ENCODE measurements around the gene PDZD11.
A peak's percentile ranks its signal among the peaks of the same experiment; 100 is the strongest.

Gene PDZD11

GRCh38 chrX:70292788-70293187, 3.1 kb upstream of the PDZD11 start (continued):
- no peak for TF ChIP-seq ZNF645 (tag by site-specific recombination; IDR thresholded peaks at IDR 0.05)
- no peak for TF ChIP-seq ZNF776 (tag by site-specific recombination; IDR thresholded peaks at IDR 0.05; ENCODE audit: borderline replicate concordance)
- no peak for TF ChIP-seq ZNF280D (tag by site-specific recombination; IDR thresholded peaks at IDR 0.05)
- TF ChIP-seq SCRT1 (tag by site-specific recombination; IDR thresholded peaks at IDR 0.05; ENCODE audit: borderline replicate concordance): no peak
- TF ChIP-seq ZNF549 (tag by site-specific recombination; IDR thresholded peaks at IDR 0.05): no peak

GRCh38 chrX:70289168-70289792, 447 bp downstream of the PDZD11 start:
- H3K27ac ChIP-seq (ENCODE audit: extremely low read depth, low read depth, low read length): no peak overlapping the region; the same call in 1 of the 2 replicates
- no peaks in the 10 kb centered on the region; the same call in 1 of the 2 replicates for H3K9me3 ChIP-seq (ENCODE audit: control insufficient read depth, insufficient read depth, low read depth, low read length)
- TF ChIP-seq ZNF391 (tag by site-specific recombination; IDR thresholded peaks at IDR 0.05; ENCODE audit: borderline replicate concordance, low read depth): no peak
- no peak for TF ChIP-seq ZFP41 (tag by site-specific recombination; IDR thresholded peaks at IDR 0.05; ENCODE audit: borderline replicate concordance)
- TF ChIP-seq ZBTB48 (tag by site-specific recombination; IDR thresholded peaks at IDR 0.05): peak; percentile 89
- TF ChIP-seq REST (tag by site-specific recombination; IDR thresholded peaks at IDR 0.05): no peak
- TF ChIP-seq ZNF157 (tag by site-specific recombination; IDR thresholded peaks at IDR 0.05): no peak
- no peak for TF ChIP-seq SP3 (tag by site-specific recombination; IDR thresholded peaks at IDR 0.05)
- peak overlapping the region; percentile 70 for H3K4me3 ChIP-seq (ENCODE audit: low read depth, low read length)
- H3K36me3 ChIP-seq (ENCODE audit: control insufficient read depth in 2 of 2, insufficient read depth in 1 of 2, low read length in 2 of 2): peaks cover 9 to 59% of the 10 kb centered on the region in 2 experiments
- peaks cover 7% of the 10 kb centered on the region; the same call in 1 of the 2 replicates for H3K4me1 ChIP-seq (ENCODE audit: control insufficient read depth, insufficient read depth, low read length)
- POLR2A ChIA-PET: interaction anchor here (0.6 to 1.5 kb wide), 10 partner anchors 10 to 156 kb away, joined by 3 to 9 read pairs (median 4); partner anchors contain the start of gene IGBP1
- CTCF ChIA-PET: interaction anchor here (0.6 to 1.6 kb wide), 5 partner anchors 11 to 811 kb away, joined by 3 to 7 read pairs (median 5); partner anchors contain the start of gene IGBP1

GRCh38 chrX:70281951-70282350, 7.8 kb downstream of the PDZD11 start, which contains the start of gene RAB41:
Gene RAB41, plus strand, starts transcription at chrX:70282172. Its CDS starts 46 bp downstream, at chrX:70282218.
- no peak within 1 kb of the TSS for H3K27ac ChIP-seq (ENCODE audit: extremely low read depth, low read depth, low read length)
- no peaks in the 10 kb centered on the region for H3K9me3 ChIP-seq (ENCODE audit: control insufficient read depth, insufficient read depth, low read depth, low read length)
- H3K36me3 ChIP-seq (ENCODE audit: control insufficient read depth in 2 of 2, insufficient read depth in 1 of 2, low read length in 2 of 2): peaks cover 4 to 31% of the 10 kb centered on the region in 2 experiments; a peak in 2 of 3 replicates
- CTCF ChIA-PET: interaction anchor here (0.6 kb wide), 1 partner anchor 9 kb away, joined by 3 read pairs; no protein-coding TSS in a partner anchor
- POLR2A ChIA-PET: no interaction called here
- no peak within 1 kb of the TSS for H3K4me3 ChIP-seq (ENCODE audit: low read depth, low read length)
- no peaks in the 10 kb centered on the region for H3K4me1 ChIP-seq (ENCODE audit: control insufficient read depth, insufficient read depth, low read length)
- TF ChIP-seq ZFP41 (tag by site-specific recombination; IDR thresholded peaks at IDR 0.05; ENCODE audit: borderline replicate concordance) (no peak), ZNF280D (tag by site-specific recombination; IDR thresholded peaks at IDR 0.05) (no peak), ZNF362 (tag by site-specific recombination; IDR thresholded peaks at IDR 0.05) (no peak), KLF1 (tag by site-specific recombination; IDR thresholded peaks at IDR 0.05) (no peak), ZNF26 (tag by site-specific recombination; IDR thresholded peaks at IDR 0.05) (no peak), ZNF785 (tag by site-specific recombination; IDR thresholded peaks at IDR 0.05) (no peak), SP7 (tag by site-specific recombination; IDR thresholded peaks at IDR 0.05) (no peak), ZNF23 (tag by site-specific recombination; IDR thresholded peaks at IDR 0.05; ENCODE audit: borderline replicate concordance) (no peak)
